Measurements from ENCODE around the gene TNFSF9. TPM values are rescaled to one million over a fixed set of nuclear protein-coding genes. Genes with fewer than 3 reads are reported as not detected.

TNFSF9 gene
- total and polyA plus RNA-seq, 2 donors (not counting 1 experiment from before 2014, with no cell fraction given) = 11.7 to 24.3 TPM

GRCh38 chr19:6509118-6509971 lies 21.5 kb upstream of the TNFSF9 start:
- Histone ChIP-seq H3K27me3 (replicated peaks in 1 of 4; ENCODE audit: control extremely low read depth in 1 of 4, control insufficient read depth in 3 of 4, insufficient read depth in 4 of 4, low read length in 3 of 4) (no peaks in the 10 kb centered on the region), H3K27ac (ENCODE audit: low read length in 2 of 2) (no peak overlapping the region)
- no peaks in the 10 kb centered on the region for H3K9me3 Mint-ChIP-seq (ENCODE audit: insufficient read depth)

More at GRCh38 chr19:6509118-6509971, 21.5 kb upstream of the TNFSF9 start:
- H3K4me1 ChIP-seq (ENCODE audit: control insufficient read depth in 2 of 2, insufficient read depth in 2 of 2, low read length in 2 of 2) = peaks cover 4% of the 10 kb centered on the region in 2 donors
- no peaks in the 10 kb centered on the region for H3K27me3 Mint-ChIP-seq
- H3K4me2 ChIP-seq (replicated peaks; ENCODE audit: low read depth, low read length, poor library complexity, severe bottlenecking) = no peak overlapping the region
- TF ChIP-seq EZH2 (IDR thresholded peaks at IDR 0.05; ENCODE audit: borderline replicate concordance, insufficient read depth, low read depth, low read length, poor library complexity, severe bottlenecking) (no peak), CTCF (IDR thresholded peaks at IDR 0.05) (no peak)
- H4K20me1 ChIP-seq (ENCODE audit: control insufficient read depth, insufficient read depth, low read length, poor library complexity, severe bottlenecking) = no peaks in the 10 kb centered on the region
- H3K36me3 ChIP-seq (replicated peaks in 1 of 2; ENCODE audit: control extremely low read depth in 1 of 2, control insufficient read depth in 1 of 2, extremely low read depth in 1 of 2, insufficient read depth in 2 of 2, low read length in 1 of 2) = no peaks in the 10 kb centered on the region
- H3K4me1 Mint-ChIP-seq = peaks cover 6% of the 10 kb centered on the region
- H3K4me3 Mint-ChIP-seq = no peak overlapping the region
- DNase-seq (no peak), ATAC-seq (ENCODE audit: low read depth) (no peak)
- ChIA-PET CTCF (interaction anchor here (0.7 kb wide), 2 partner anchors 27 to 1126 kb away, joined by 3 to 6 read pairs; no protein-coding TSS in a partner anchor), POLR2A (no interaction called here)
- no peak overlapping the region for H3K9ac ChIP-seq (ENCODE audit: low read length)
- intact Hi-C loops (cut with micrococcal nuclease) = no loop called here
- H2AFZ ChIP-seq (ENCODE audit: insufficient read depth, low read depth, low read length, poor library complexity, severe bottlenecking) = no peak overlapping the region
- no peak overlapping the region for H3K4me3 ChIP-seq (ENCODE audit: control extremely low read depth in 1 of 5, extremely low read depth in 1 of 5, insufficient read depth in 1 of 5, low read depth in 2 of 5, low read length in 4 of 5)
- 90% methylated on average over 17 of the region's 20 CpGs for WGBS (ENCODE audit: insufficient coverage)
- H3K27ac Mint-ChIP-seq = no peak overlapping the region
- H3K9me3 ChIP-seq (ENCODE audit: control extremely low read depth in 1 of 3, control insufficient read depth in 2 of 3, insufficient read depth in 1 of 3, low read length in 2 of 3) = no peaks in the 10 kb centered on the region
- no peaks in the 10 kb centered on the region for H3K79me2 ChIP-seq (ENCODE audit: control insufficient read depth, insufficient read depth, low read length)
